ENCODE measurements around the gene ADK. TPM values are rescaled to one million over a fixed set of nuclear protein-coding genes. Genes with fewer than 3 reads are reported as not detected.
"Not testable (repeated sequence)": the region's sequence is repeated elsewhere in the genome, so short reads cannot be mapped to it uniquely, and the experiment has no call there.

ADK gene
- 41.9 and 42.7 TPM in 2 replicates for total RNA-seq

DNA sequence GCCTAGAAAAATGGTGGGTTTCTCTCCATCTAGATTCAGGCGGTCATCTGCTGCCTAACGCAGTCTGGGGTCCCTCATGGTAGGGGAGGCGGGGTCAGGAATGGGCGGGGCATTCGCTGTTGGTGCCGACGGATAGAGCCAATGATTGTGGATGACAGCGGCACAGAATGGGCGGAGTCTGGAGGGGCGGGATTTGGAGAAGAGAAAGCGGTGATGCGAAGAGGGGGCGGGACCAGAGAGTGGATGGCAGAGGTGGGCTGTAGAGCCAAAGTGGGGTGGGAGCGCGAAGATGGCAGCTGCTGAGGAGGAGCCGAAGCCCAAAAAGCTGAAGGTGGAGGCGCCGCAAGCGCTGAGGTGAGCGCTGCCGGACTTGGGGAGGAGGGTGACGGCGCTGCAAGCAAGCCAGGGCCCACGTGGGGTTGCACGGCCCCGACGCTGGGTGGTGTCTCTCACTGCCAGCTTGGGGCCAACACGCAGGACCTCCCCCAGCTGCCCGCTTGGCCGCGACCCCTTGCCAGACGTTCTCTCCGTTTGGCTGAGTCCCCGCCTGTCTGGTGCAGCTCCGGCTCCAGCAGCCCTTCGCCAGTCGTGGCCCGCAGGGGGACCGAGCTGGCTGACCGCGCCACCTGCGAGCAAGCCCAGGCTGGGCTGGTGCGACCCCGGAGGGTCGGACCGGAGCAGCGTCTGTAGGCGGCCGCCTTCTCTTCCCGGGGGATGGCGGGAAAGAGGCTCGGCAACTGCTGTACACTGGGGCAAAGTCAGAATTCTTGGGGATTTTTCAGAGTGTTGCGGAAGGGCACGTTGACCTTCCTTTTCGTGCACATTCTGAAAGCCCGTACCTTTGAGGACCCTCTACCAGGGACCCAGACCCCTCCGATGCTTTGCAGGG, at the start of gene ADK:
Gene ADK (plus strand): TSS at position 232 of the 889 bp plus-strand sequence. CDS start 58 bp downstream, at position 290.
- intact Hi-C loops (cut with micrococcal nuclease), result loop anchor here (1.0 to 5.0 kb wide), 10 partner anchors 25 to 1084 kb away; partner anchors contain the start of genes COMTD1, KAT6B, SAMD8 and VCL

DNA sequence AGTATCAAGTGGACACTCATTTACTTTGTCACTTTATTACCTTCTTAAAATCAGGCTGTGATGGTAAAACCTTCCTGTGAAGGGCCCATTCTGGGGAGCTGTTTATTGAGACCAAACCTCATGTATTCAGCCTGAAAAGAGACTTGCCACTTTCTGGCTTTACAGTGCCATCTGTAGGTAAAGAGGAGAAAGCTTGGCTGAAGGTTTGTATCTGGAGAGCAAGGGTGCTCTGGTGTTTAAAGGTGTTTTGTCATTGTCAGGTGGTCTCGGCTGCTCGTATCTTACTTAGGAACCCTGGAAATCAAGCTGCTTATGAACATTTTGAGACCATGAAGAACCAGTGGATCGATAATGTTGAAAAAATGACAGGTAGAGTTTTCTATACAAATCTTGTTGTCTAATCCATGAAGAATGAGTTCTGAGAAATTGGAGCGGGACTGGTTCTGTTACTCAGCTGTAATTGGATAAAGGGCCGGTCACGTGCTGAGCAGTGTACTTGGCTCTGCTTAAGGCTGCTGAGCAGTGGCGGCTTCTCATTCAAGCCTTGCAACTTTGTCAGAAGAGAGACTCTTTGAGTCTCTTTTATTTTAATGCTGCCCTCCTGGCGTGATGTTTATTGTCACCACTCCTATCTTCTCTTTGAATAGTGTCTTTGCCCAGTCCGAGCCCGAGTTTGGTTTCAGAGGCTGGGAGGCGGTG, 47.3 kb upstream of the ADK start:
- intact Hi-C loops (cut with micrococcal nuclease), result loop anchor here (5.0 kb wide), 1 partner anchor 216 kb away; no protein-coding TSS in a partner anchor

GRCh38 chr10:74104480-74104879, 46.5 kb upstream of the ADK start:
- intact Hi-C loops (cut with micrococcal nuclease), result loop anchor here (5.0 kb wide), 1 partner anchor 217 kb away; no protein-coding TSS in a partner anchor

DNA sequence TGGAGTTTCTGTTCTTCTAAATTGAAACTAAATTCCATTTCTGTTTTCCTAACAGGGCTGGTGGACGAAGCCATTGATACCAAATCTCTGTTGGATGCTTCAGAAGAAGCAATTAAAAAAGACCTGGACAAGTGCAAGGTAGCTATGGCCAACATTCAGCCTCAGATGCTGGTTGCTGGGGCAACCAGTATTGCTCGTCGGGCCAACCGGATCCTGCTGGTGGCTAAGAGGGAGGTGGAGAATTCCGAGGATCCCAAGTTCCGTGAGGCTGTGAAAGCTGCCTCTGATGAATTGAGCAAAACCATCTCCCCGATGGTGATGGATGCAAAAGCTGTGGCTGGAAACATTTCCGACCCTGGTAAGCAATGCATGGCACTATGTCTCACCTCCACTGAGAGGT, 46.0 kb upstream of the ADK start:
- intact Hi-C loops (cut with micrococcal nuclease), result loop anchor here (5.0 kb wide), 1 partner anchor 218 kb away; no protein-coding TSS in a partner anchor

DNA sequence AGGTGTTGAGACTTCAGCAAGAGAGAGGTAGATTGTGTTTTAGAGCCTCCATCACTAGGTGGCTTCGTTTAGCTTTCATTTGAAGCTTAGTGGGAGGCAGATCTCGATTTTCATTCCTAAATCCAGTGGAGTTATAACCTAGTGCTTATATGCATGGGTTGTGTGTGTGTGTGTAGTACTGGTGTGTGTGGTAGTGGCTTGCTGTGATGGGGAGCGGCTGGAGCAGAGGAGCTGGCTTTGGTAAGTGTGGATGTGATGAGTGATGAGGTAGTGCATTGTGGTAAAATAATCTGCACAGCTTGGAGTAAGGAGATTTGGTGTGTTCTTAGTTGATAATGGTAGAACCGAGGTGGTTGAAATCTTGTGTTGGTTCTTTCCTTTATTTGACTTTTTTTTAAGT, 43.6 kb upstream of the ADK start:
- intact Hi-C loops (cut with micrococcal nuclease), result no loop called here

- intact Hi-C loops (cut with micrococcal nuclease), result no loop called here
Measured at GRCh38 chr10:74109452-74109851, 41.6 kb upstream of the ADK start.

GRCh38 chr10:74110120-74110519, 40.9 kb upstream of the ADK start:
- intact Hi-C loops (cut with micrococcal nuclease), result no loop called here

DNA sequence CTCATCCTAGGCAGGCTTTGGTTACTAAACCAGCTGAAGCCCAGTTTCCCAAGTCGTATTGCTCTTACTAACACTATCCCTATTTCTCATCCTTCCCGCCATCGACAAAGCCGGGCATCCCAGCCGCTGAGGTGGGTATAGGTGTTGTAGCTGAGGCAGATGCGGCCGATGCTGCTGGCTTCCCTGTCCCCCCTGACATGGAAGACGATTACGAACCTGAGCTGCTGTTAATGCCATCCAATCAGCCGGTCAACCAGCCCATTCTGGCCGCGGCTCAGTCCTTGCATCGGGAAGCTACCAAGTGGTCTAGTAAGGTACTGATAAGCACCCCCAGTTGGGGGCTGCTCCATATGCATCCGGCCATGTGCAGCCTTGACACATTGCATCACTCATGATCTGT, 39.2 kb upstream of the ADK start:
- intact Hi-C loops (cut with micrococcal nuclease), result no loop called here

DNA sequence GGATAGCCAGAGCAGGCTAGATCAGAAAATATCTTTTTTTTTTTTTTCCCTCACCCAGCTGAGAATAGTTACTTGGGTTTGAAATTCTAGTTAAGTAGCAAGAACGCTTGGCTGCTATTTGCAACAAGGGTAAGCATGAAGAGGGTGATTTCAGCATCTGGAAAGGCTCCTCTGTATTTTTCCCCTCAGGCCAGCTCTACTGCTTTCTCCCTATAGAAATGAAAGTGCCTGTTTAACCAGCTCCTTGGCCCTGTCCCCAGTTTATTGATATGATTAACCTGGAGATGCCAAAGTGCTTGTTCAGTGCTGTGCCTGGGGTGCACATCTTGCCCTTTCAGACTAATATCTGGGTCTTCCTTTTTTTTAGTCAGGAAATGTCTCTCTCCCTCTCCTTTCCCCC, 37.5 kb upstream of the ADK start:
- intact Hi-C loops (cut with micrococcal nuclease), result no loop called here

GRCh38 chr10:74114041-74114448, 37.0 kb upstream of the ADK start:
- intact Hi-C loops (cut with micrococcal nuclease), result no loop called here

DNA sequence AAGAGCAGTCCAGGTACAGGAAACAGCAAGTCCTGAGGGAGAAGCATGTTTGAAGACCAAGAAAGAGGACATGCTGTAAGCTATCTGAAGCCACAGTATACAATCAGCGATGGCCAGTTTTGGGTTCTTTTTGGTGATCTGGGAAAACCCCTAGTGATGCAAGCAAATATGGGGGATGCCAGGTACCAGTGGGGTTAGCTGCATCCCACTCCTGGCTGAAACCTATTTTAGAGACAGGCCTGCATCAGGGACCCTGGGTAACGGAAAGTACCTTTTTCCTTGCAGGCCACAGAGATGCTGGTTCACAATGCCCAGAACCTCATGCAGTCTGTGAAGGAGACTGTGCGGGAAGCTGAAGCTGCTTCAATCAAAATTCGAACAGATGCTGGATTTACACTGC, 33.3 kb upstream of the ADK start:
- intact Hi-C loops (cut with micrococcal nuclease), result no loop called here

GRCh38 chr10:74118804-74119203, 32.2 kb upstream of the ADK start:
- intact Hi-C loops (cut with micrococcal nuclease), result no loop called here

- intact Hi-C loops (cut with micrococcal nuclease), result loop anchor here (10.0 kb wide), 1 partner anchor 114 kb away; no protein-coding TSS in a partner anchor
Measured at GRCh38 chr10:74120911-74121310, 30.1 kb upstream of the ADK start.

- intact Hi-C loops (cut with micrococcal nuclease), result loop anchor here (10.0 kb wide), 1 partner anchor 113 kb away; no protein-coding TSS in a partner anchor
Measured at GRCh38 chr10:74121368-74121767, 29.7 kb upstream of the ADK start.

DNA sequence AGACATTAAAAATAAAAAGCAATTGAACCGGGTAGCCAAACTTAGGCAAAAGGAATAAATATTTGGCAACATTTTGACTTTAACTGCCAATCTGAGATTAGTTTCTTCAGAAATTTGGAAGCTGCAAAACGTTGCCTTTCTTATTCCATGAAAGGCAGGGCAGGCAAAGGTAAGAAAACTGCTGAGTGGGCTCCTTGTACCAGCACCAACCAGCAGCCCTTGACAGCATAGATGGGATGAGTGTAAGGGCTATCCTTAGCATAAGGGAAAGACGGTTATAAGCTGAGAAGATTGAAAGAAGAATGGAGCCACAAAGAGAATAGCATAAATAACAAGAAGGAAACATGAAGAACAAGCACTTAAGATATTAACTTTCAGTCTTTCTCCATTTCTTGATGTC, 29.0 kb upstream of the ADK start:
- intact Hi-C loops (cut with micrococcal nuclease), result loop anchor here (10.0 kb wide), 1 partner anchor 113 kb away; no protein-coding TSS in a partner anchor

DNA sequence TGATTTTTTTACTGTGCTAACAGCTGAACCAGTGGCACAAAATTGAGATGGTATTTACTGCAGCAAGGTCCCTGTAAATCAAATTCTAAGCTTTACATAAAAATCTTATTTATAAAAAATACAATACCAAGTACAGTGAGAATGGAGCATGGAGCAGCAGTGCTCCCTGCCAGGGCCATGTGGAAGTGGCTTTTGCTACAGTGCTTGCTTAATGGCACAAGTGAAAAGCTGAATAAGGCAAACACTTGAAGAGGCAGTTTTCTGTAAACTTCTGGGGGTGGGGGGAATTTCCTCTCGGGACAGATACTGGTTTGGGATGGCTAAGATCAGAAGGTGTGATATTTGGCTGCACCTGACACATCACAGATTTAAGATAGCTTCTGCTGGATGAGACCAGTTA, 27.9 kb upstream of the ADK start:
- intact Hi-C loops (cut with micrococcal nuclease), result loop anchor here (10.0 kb wide), 1 partner anchor 112 kb away; no protein-coding TSS in a partner anchor

GRCh38 chr10:74133923-74134820, 16.8 kb upstream of the ADK start:
- intact Hi-C loops (cut with micrococcal nuclease), result no loop called here

DNA sequence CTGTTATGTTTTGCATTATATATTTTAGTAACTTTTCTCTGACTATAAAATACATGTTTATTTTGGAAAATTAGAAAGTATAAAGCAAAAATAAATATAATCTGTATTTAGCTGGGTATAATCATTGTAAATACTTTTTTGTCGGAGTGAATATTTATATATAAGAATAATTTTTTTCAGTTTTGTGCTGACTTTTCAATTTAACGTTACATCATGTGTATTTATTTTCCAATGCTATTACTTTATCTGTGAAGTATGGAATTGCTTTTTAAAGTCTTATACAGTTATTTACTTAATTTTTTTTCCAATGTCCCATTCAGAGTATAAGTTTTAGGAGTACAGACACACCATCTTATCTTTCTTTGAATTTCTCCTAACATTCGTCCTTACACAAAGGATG, 15.6 kb upstream of the ADK start:
- intact Hi-C loops (cut with micrococcal nuclease), result no loop called here

DNA sequence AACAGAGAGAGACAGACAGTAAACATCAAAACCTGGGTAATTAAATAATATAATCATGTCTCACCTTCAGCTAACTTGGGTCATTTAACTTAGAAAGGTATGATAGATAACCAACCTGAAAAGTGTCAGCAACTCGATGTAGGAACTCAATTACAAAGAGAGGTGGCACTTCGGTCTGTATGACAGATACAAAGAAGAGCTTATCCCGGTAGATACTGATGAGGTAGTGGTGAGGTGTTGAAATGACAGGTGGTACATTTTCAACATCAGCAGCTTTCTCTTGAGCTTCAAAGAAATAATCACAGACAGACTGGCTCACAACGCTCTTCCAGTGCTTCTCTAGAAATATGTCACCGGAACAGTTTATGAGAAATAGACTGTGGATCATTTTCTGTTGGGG, 13.0 kb upstream of the ADK start:
- intact Hi-C loops (cut with micrococcal nuclease), result no loop called here

GRCh38 chr10:74138596-74138995, 12.4 kb upstream of the ADK start:
- intact Hi-C loops (cut with micrococcal nuclease), result not testable (repeated sequence)

GRCh38 chr10:74139981-74140380, 11.0 kb upstream of the ADK start:
- intact Hi-C loops (cut with micrococcal nuclease), result no loop called here
